HG03439 (cell line): ENCODE measurements around the gene SPRTN.
"Not testable (repeated sequence)": the region's sequence is repeated elsewhere in the genome, so short reads cannot be mapped to it uniquely, and the experiment has no call there.

Experiments used
- ATAC-seq: cut with Tn5 transposase; IDR thresholded peaks from one replicate; pipeline ENCODE4 v1.9.1; 2021; ENCODE audit warnings: mild to moderate bottlenecking, moderate library complexity; ENCODE audit not compliant: unreplicated experiment

The SPRTN gene

GRCh38 chr1:231335663-231336602 lies 2.2 kb upstream of the SPRTN start:
- no peak for ATAC-seq

- peak; percentile 3 for ATAC-seq
Observed at GRCh38 chr1:231337043-231337471, 1.0 kb upstream of the SPRTN start.

DNA sequence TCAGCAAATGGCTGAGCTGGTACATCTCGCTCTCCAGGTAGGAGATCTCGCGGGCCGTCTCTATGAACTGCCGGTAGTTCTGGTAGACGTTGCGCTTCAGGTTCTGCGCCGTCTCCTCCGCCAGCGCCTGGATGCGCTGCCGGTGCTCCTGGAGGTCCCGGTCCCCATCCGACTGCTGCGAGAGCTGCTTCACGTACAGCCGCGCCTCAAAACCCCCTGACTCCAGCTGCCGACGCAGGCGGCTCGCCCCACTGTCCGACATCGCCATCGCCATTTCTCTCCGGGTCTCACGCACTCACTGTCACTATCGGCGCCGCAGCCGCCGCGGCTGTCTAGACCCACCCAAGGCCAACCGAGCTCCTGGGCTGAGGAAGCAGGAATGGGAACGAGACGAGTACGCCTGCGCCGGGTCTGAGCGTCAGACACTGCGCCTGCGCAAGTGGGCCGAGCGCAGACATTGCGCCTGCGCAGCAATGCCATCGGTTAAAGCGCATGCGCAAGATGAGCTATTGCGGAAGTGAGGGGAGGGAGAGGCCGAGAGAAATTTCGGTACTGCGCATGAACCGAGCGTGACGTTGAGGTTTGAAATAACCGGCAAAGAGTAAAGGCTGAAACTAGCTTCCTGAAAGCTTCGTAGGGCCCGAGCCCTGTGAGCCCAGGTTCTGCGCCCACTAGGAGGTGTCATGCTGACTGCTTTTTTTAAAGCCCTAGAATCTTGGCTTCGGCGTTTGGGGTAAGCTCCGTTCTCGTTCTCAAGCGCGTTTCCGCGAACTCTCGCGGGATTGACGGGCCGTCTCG lies 422 bp upstream of the SPRTN start, which contains the start of gene EXOC8:
TSS of gene EXOC8 (minus strand) at position 381 of the 798 bp plus-strand sequence. CDS start at position 274, 107 bp downstream.
- ATAC-seq: peak; percentile 83

DNA sequence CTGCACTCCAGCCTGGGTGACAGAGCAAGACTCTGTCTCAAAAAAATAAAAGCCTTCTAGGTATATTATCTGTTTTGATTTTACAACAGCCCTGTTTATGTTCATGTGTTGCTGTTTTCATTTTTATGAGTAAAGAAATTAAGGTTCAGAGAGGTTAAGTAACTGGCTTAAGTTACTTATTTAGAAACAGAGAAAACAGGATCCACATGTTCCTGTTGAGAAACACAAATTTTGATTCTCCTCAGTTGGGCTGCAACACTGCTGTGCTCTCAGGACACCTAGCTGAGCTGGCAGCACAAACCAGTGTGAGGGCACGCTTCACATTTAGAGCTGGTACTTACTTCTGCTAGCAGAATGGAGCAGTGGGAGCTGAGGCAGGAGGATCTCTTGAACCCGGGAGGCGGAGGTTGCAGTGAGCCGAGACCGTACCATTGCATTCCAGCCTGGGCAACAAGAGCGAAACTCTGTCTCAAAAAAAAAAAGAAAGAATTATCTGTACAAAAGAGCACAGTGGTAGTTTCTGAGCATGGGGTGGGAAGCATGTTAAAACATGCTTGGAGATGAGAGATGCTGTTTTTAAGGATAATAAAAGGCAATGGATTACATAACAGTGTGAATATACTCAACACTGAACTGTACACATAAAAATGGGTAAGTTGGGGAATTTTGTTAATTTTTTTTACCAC lies 2.4 kb downstream of the SPRTN start:
- no peak for ATAC-seq

DNA sequence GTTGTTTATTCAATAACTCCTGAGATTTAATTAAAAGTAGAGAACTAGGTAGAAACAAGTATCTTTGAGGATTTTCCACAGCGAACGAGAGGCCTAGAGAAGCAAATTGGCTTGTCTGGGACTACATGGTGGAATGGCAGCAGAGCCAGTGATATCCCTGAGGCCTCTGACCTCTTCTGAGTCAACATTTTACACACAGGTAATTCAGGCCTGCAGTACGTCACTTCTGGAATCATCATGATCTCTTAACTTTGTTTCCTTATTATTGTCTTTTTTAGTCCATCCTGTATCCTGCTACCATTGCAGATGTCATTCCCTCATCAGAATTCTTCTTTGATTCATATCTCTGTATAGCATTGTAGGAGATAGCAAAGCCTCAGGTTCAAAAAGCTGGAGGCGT lies 9.9 kb downstream of the SPRTN start:
- ATAC-seq: no peak

DNA sequence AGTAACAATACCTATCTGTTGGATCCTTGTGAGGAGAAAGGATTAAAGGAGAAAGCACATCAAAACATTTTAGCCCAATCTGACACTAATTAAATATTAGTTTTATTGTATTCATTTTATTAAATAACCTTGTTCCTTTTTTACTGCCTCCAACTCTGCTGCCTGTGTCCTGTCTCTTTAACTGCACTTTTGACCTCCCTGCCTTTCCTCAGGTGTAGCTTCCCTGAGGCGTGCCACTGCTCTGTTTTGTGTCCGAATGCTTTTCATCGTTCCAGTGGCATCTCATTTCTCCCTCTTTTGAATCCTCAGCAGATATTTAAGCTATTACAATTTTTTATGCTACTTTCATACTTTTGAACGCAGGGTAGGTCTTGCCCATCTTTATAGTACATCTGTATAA lies 10.3 kb downstream of the SPRTN start:
- ATAC-seq: no peak

GRCh38 chr1:231348856-231349255 lies 10.8 kb downstream of the SPRTN start:
- not testable (repeated sequence) for ATAC-seq

GRCh38 chr1:231351816-231352215 lies 13.7 kb downstream of the SPRTN start:
- no peak for ATAC-seq

DNA sequence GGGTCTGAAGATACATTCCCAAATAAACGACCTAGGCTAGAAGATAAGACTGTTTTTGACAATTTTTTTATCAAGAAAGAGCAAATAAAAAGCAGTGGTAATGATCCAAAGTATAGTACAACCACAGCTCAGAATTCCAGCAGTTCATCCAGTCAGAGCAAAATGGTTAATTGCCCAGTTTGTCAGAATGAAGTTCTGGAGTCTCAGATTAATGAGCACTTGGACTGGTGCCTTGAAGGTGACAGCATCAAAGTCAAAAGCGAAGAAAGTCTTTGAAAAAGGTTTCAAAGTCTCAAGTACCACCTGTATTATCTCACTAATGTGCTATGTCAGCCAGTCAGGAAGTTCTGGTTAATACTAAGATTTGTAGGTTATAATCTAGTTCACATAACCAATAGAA lies 15.0 kb downstream of the SPRTN start:
- ATAC-seq: no peak

DNA sequence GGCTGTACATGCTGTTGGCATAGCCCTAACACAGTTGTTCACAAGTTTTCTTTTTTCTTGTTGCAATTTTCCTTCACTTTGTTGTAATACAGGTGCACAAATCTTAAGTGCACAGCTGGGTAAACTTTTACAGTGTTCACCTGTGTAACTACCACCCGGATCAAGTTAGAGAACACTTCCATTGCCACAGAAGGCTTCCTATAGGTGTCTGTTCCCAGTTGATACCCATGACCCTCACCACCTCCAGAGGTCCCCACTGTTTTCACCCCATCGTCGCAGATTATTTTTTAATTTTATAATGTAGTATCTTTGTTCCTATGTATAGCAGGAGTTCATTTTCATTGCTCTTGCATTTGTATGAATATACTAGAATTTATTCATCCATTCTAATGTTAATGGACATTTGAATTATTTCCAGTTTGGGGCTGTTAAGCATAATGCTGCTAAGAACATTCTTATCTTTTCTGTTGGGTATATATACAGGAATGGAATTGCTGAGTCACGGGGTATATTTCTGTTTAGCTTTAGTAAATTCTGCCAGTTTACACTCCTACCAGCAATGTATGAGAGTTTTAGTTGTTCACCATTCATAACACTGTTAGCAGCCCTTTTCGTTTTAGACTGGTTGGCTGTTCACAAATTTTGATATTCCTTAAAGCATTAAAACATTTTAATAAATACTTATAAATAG lies 16.4 kb downstream of the SPRTN start:
- ATAC-seq: no peak

DNA sequence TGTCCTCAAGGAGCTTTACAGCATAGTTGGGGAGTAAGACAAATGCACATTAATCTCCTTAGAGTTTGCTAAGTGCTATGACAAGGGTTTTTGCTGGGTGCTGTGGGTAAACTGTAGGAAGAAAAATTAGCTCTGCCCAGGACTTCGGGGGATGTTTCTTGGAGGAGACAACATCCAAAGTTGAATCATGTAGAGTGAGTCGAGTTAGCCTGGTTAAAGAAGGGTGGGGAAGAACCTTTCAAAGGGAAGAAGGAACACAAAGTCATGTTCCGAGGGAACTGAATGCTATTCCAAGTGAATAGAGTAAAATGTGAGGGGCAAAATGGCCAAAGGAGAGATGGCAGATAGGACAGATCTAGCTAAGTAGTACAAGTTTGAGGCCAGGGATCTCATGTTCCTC lies 17.1 kb downstream of the SPRTN start:
- no peak for ATAC-seq

GRCh38 chr1:231357187-231357772 lies 19.2 kb downstream of the SPRTN start:
- no peak for ATAC-seq

GRCh38 chr1:231357831-231358354 lies 19.8 kb downstream of the SPRTN start:
- no peak for ATAC-seq

GRCh38 chr1:231359113-231359512 lies 21.0 kb downstream of the SPRTN start:
- no peak for ATAC-seq

- ATAC-seq: no peak
Observed at GRCh38 chr1:231362325-231362724, 24.2 kb downstream of the SPRTN start.

DNA sequence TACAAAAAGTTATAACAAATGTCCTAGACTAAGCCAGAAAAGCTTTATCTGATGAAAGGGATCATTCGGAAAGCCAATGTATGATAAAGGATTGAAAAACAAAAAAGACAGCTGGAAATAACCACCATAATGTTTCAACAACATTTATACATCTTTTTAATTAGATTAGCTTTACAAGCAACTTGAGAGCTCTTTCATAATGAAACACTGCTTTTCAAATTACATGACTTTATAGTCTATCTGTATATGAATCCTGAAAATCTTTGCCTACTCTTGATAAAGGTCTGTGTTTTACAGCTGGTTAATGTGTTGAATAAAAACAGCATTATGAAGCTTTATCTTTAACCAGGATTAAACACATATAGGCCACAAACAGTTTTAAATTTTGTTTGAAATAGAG lies 25.5 kb downstream of the SPRTN start:
- ATAC-seq: no peak

- no peak for ATAC-seq
Observed at GRCh38 chr1:231364192-231364591, 26.1 kb downstream of the SPRTN start.

GRCh38 chr1:231369282-231369681 lies 31.2 kb downstream of the SPRTN start:
- ATAC-seq: no peak

DNA sequence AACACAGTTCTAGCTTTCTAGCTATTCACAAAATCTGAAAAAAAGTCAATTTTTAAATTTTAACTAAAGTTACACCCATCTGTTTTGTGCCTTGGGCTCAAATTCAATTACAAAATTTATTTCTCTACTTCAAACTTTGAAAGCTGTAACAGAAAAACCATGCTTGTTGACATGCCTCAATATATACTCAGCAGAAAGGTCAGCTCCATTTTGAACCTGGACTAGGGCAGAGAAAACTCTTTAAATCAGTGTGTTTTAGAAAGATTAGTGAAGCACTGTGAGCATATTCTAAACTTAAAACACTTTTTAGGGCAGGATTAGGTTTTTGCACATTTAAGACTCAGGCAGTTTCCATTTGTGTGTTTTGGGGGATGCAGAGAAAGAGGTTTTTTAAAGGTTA lies 34.4 kb downstream of the SPRTN start:
- ATAC-seq: no peak

DNA sequence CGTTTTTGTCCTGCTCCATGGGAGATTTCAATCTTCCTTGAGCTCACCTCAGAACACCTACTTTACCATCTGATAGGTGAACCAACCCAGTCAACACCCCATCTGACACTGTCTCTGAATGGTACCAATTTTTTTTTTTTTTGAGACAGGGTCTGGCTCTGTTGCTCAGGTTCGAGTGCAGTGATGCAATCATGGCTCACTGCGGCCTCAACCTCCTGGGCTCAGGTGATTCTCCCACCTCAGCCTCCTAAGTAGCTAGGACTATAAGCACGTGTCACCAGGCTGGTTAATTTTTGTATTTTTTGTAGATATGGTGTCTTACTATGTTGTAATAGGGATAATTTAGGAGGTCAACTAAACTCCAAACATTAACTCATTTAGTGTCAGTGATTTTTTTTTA lies 36.3 kb downstream of the SPRTN start:
- no peak for ATAC-seq
